Measurements from ENCODE around the gene CASP12.

Gene CASP12

GRCh38 chr11:104866815-104867214 is 31.4 kb downstream of the CASP12 start:
- no peak overlapping the region for H3K4me3 ChIP-seq (ENCODE audit: low read depth, low read length)
- DNase-seq (ENCODE audit: low read depth, low spot score): no peak
- CTCF ChIA-PET: interaction anchor here (1.0 kb wide), 1 partner anchor 13 kb away, joined by 6 read pairs; no protein-coding TSS in a partner anchor
- no peak for TF ChIP-seq CTCF (IDR thresholded peaks at IDR 0.05; ENCODE audit: insufficient read depth, low read length, missing control alignments)
- POLR2A ChIA-PET: no interaction called here

DNA sequence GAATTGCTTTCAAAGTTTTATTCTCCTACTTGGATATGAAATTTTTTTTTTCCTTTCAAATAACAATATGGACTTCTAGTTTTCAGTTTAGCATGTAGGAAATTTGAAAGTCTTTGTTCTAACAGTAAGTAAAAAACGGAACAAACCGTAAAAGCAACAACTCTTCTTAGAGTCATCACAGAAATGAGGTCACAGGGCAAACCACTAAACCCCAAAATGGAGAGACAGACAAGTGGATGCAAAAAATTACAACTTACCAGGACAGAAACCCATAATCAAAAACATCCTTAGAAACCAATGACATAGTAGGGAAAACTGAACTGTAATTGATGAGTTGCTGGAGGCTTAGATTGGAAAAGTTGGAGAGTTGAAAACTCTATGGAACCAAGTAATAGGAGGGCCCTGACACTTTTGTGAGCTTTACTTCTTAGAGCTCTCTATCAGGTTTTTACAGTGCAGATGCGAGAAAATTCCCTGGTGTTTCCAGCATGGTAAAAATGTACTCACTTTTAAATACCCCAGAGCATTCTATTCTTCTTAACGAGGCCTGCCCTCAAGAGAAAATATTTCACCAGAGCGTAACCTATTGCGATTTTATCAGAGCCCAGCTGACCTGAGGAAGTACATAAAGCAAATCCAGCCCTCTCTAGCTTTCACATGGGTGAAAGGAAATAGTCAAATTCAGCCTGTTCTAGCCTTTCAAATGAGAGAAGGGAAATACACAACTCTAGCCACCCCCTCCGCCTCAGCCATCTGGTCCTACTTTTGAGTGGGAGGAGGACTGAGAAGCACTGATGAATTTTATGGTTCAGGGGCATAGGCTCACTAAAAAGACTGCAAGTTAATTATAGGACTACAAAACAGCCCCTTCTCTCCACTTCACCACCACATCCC is 39.1 kb downstream of the CASP12 start:
- POLR2A ChIA-PET: no interaction called here
- H3K4me3 ChIP-seq (ENCODE audit: low read depth, low read length): no peak overlapping the region
- no peak for TF ChIP-seq CTCF (IDR thresholded peaks at IDR 0.05; ENCODE audit: insufficient read depth, low read length, missing control alignments)
- no peak for DNase-seq (ENCODE audit: low read depth, low spot score)
- CTCF ChIA-PET: no interaction called here

- H3K4me3 ChIP-seq (ENCODE audit: low read depth, low read length): no peak overlapping the region
- DNase-seq (ENCODE audit: low read depth, low spot score): no peak
- POLR2A ChIA-PET: no interaction called here
- CTCF ChIA-PET: no interaction called here
- no peak for TF ChIP-seq CTCF (IDR thresholded peaks at IDR 0.05; ENCODE audit: insufficient read depth, low read length, missing control alignments)
Observed at GRCh38 chr11:104856607-104857006, 41.7 kb downstream of the CASP12 start.

DNA sequence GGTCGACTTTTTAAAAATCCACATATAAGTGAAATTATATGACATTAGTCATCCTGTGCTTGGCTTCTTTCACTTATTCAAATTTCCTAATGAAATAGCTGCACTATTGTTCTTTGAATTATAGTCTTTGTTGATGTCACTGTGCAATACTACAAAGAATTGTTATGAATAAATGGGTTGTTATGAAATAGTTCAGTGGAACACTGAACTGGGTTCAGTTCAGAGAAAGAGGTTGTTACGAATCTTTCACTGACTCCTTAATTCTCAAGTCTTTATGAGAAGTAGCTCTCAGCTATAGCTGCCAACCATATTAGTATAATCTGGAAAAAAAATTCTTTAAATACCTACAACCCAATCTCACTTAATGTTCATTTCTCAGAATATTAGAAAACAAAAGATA is 42.3 kb downstream of the CASP12 start:
- CTCF ChIA-PET: no interaction called here
- no peak for DNase-seq (ENCODE audit: low read depth, low spot score)
- H3K4me3 ChIP-seq (ENCODE audit: low read depth, low read length): no peak overlapping the region
- POLR2A ChIA-PET: no interaction called here
- TF ChIP-seq CTCF (IDR thresholded peaks at IDR 0.05; ENCODE audit: insufficient read depth, low read length, missing control alignments): no peak

DNA sequence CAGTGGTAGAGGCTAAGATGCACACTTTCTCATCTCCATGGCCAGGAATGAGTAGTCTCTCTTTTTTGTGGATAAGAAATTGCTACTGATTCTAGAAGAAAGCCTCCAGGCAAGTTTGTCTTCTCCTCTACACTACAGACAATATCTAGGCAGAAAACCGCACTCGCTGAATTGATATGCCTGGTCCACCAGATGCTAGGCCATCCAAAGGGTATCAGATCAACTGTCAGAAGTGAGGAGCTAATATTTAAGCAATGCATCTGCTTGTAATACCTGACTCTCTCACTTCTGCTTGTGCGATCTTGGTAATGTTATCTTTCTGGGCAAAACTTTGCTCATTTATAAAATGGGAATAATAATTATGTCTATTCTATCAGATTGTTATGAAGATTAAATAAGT is 45.0 kb downstream of the CASP12 start:
- DNase-seq (ENCODE audit: low read depth, low spot score): no peak
- TF ChIP-seq CTCF (IDR thresholded peaks at IDR 0.05; ENCODE audit: insufficient read depth, low read length, missing control alignments): no peak
- ChIA-PET CTCF (no interaction called here), POLR2A (no interaction called here)
- no peak overlapping the region for H3K4me3 ChIP-seq (ENCODE audit: low read depth, low read length)

- no peak for DNase-seq (ENCODE audit: low read depth, low spot score)
- ChIA-PET POLR2A (no interaction called here), CTCF (no interaction called here)
- H3K4me3 ChIP-seq (ENCODE audit: low read depth, low read length): no peak overlapping the region
- TF ChIP-seq CTCF (IDR thresholded peaks at IDR 0.05; ENCODE audit: insufficient read depth, low read length, missing control alignments): no peak
Observed at GRCh38 chr11:104852811-104853210, 45.4 kb downstream of the CASP12 start.
